Astrocyte (in vitro differentiated cells and primary cell): ENCODE data around the gene STAB1. TPM values are rescaled to one million over a fixed set of nuclear protein-coding genes. Genes with fewer than 3 reads are reported as not detected.
A peak's percentile ranks its signal among the peaks of the same experiment; 100 is the strongest.

Source experiments
- DNase-seq: peaks from one replicate; pipeline ENCODE4 v3.0.0-alpha.2; 2010; ENCODE audit warnings: low read depth
- FAIRE-seq: peaks from 2 replicates; lab custom pipeline; 2011; peaks lifted over from hg19 to GRCh38; lab: Jason Lieb, UNC
- H2AFZ ChIP-seq: 2 replicates; pipeline ENCODE4 v1.6.0; 2012; ENCODE audit warnings: low read depth, low read length, inconsistent platforms
- H3K27ac ChIP-seq: 2 replicates; pipeline ENCODE4 v1.5.1; 2011; ENCODE audit warnings: low read depth, low read length, inconsistent platforms
- H3K27me3 ChIP-seq: 2 replicates; pipeline ENCODE4 v1.6.0; 2011; ENCODE audit warnings: low read length, inconsistent platforms; ENCODE audit not compliant: insufficient read depth
- H3K36me3 ChIP-seq: 2 replicates; pipeline ENCODE4 v1.5.1; 2011; ENCODE audit warnings: low read length, inconsistent platforms; ENCODE audit not compliant: insufficient read depth
- H3K4me1 ChIP-seq: 2 replicates; pipeline ENCODE4 v1.5.1; 2011; ENCODE audit warnings: low read length, inconsistent platforms; ENCODE audit not compliant: insufficient read depth
- H3K4me2 ChIP-seq: 2 replicates; pipeline ENCODE4 v1.6.0; 2012; ENCODE audit warnings: low read length, inconsistent platforms
- H3K4me3 ChIP-seq: 2 replicates; pipeline ENCODE4 v1.5.1; 2011; ENCODE audit warnings: low read depth, mild to moderate bottlenecking, low read length, inconsistent platforms; ENCODE audit not compliant: insufficient read depth
- H3K79me2 ChIP-seq: 2 replicates; pipeline ENCODE4 v1.6.0; 2012; ENCODE audit warnings: mild to moderate bottlenecking, low read length, inconsistent platforms; ENCODE audit not compliant: insufficient read depth
- H3K9ac ChIP-seq: 2 replicates; pipeline ENCODE4 v1.6.0; 2012; ENCODE audit warnings: mild to moderate bottlenecking, low read length, inconsistent platforms
- H3K9me3 ChIP-seq: 2 replicates; pipeline ENCODE4 v1.5.1; 2012; ENCODE audit warnings: low read depth, mild to moderate bottlenecking, low read length, inconsistent platforms; ENCODE audit not compliant: insufficient read depth
- H4K20me1 ChIP-seq: 2 replicates; pipeline ENCODE4 v1.6.0; 2012; ENCODE audit warnings: low read length, inconsistent platforms; ENCODE audit not compliant: insufficient read depth
- H3K27ac Mint-ChIP-seq: one replicate; pipeline ENCODE4 v1.8.0; 2021; ENCODE audit warnings: mild to moderate bottlenecking, mixed read lengths; ENCODE audit not compliant: unreplicated experiment
- H3K27me3 Mint-ChIP-seq: one replicate; pipeline ENCODE4 v1.8.0; 2021; ENCODE audit warnings: low read depth, mixed read lengths; ENCODE audit not compliant: unreplicated experiment
- H3K36me3 Mint-ChIP-seq: one replicate; pipeline ENCODE4 v1.8.0; 2021; ENCODE audit warnings: low read depth, mixed read lengths; ENCODE audit not compliant: unreplicated experiment
- H3K4me1 Mint-ChIP-seq: one replicate; pipeline ENCODE4 v1.8.0; 2021; ENCODE audit warnings: low read depth, mixed read lengths; ENCODE audit not compliant: unreplicated experiment
- H3K4me3 Mint-ChIP-seq: one replicate; pipeline ENCODE4 v1.8.0; 2021; ENCODE audit warnings: mild to moderate bottlenecking, moderate library complexity, mixed read lengths; ENCODE audit not compliant: unreplicated experiment
- H3K9me3 Mint-ChIP-seq: one replicate; pipeline ENCODE4 v1.8.0; 2021; ENCODE audit warnings: mild to moderate bottlenecking, mixed read lengths; ENCODE audit not compliant: unreplicated experiment
- EZH2 ChIP-seq: IDR thresholded peaks from 2 replicates; pipeline ENCODE4 v1.6.1; 2012; ENCODE audit warnings: mild to moderate bottlenecking, low read length, inconsistent platforms; ENCODE audit not compliant: insufficient read depth
- total RNA-seq: library from RNA; stranded (reverse); gene quantifications from 2 replicates; pipeline ENCODE4 v1.2.1, GENCODE V29; 2021
- TF ChIP-seq, protein P1 (sequence below): IDR thresholded peaks from 2 replicates; pipeline ENCODE4 v1.5.1; 2011; ENCODE audit warnings: low read depth, mild to moderate bottlenecking, inconsistent platforms, low read length, moderate library complexity; ENCODE audit not compliant: insufficient read depth

STAB1 gene
- total RNA-seq, 1 donor from 2014 or later = 0.39 TPM

GRCh38 chr3:52561028-52561747, 66.0 kb downstream of the STAB1 start:
- no peaks in the 10 kb centered on the region for H3K4me1 ChIP-seq
- H3K79me2 ChIP-seq = peaks cover 4% of the 10 kb centered on the region
- no peak overlapping the region for H3K4me2 ChIP-seq
- H3K9me3 ChIP-seq = no peaks in the 10 kb centered on the region
- no peak for TF ChIP-seq EZH2
- TF ChIP-seq, protein P1, sequence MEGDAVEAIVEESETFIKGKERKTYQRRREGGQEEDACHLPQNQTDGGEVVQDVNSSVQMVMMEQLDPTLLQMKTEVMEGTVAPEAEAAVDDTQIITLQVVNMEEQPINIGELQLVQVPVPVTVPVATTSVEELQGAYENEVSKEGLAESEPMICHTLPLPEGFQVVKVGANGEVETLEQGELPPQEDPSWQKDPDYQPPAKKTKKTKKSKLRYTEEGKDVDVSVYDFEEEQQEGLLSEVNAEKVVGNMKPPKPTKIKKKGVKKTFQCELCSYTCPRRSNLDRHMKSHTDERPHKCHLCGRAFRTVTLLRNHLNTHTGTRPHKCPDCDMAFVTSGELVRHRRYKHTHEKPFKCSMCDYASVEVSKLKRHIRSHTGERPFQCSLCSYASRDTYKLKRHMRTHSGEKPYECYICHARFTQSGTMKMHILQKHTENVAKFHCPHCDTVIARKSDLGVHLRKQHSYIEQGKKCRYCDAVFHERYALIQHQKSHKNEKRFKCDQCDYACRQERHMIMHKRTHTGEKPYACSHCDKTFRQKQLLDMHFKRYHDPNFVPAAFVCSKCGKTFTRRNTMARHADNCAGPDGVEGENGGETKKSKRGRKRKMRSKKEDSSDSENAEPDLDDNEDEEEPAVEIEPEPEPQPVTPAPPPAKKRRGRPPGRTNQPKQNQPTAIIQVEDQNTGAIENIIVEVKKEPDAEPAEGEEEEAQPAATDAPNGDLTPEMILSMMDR = no peak
- H3K27ac Mint-ChIP-seq = no peak overlapping the region
- H3K27me3 ChIP-seq = no peaks in the 10 kb centered on the region
- H3K36me3 ChIP-seq = peaks cover 50% of the 10 kb centered on the region
- H3K4me3 ChIP-seq = no peak overlapping the region
- peak overlapping the region; percentile 37 for H3K4me3 Mint-ChIP-seq
- no peak overlapping the region for H2AFZ ChIP-seq
- H3K9ac ChIP-seq = no peak overlapping the region
- H3K9me3 Mint-ChIP-seq = no peaks in the 10 kb centered on the region
- FAIRE-seq (no peak), DNase-seq (peak; percentile 41)
- peaks cover 17% of the 10 kb centered on the region for H3K36me3 Mint-ChIP-seq
- H3K27ac ChIP-seq = no peak overlapping the region
- H3K4me1 Mint-ChIP-seq = peaks cover 11% of the 10 kb centered on the region
- no peaks in the 10 kb centered on the region for H3K27me3 Mint-ChIP-seq
- H4K20me1 ChIP-seq = peaks cover 9% of the 10 kb centered on the region

- Mint-ChIP-seq H3K36me3 (peaks cover 11% of the 10 kb centered on the region), H3K9me3 (no peaks in the 10 kb centered on the region), H3K27ac (no peak overlapping the region), H3K4me1 (peaks cover 11% of the 10 kb centered on the region), H3K27me3 (no peaks in the 10 kb centered on the region), H3K4me3 (no peak overlapping the region)
- H2AFZ ChIP-seq = no peak overlapping the region
- H3K4me3 ChIP-seq = no peak overlapping the region
- H3K27ac ChIP-seq = no peak overlapping the region
- no peaks in the 10 kb centered on the region for H4K20me1 ChIP-seq
- H3K4me2 ChIP-seq = no peak overlapping the region
- H3K36me3 ChIP-seq = peaks cover 39% of the 10 kb centered on the region
- H3K4me1 ChIP-seq = no peaks in the 10 kb centered on the region
- H3K79me2 ChIP-seq = peaks cover 4% of the 10 kb centered on the region
- DNase-seq (no peak), FAIRE-seq (no peak)
- TF ChIP-seq EZH2 = no peak
- TF ChIP-seq, protein P1 = no peak
- H3K9me3 ChIP-seq = no peaks in the 10 kb centered on the region
- H3K9ac ChIP-seq = no peak overlapping the region
- H3K27me3 ChIP-seq = no peaks in the 10 kb centered on the region
Observed at GRCh38 chr3:52563984-52564383, 68.8 kb downstream of the STAB1 start.

DNA sequence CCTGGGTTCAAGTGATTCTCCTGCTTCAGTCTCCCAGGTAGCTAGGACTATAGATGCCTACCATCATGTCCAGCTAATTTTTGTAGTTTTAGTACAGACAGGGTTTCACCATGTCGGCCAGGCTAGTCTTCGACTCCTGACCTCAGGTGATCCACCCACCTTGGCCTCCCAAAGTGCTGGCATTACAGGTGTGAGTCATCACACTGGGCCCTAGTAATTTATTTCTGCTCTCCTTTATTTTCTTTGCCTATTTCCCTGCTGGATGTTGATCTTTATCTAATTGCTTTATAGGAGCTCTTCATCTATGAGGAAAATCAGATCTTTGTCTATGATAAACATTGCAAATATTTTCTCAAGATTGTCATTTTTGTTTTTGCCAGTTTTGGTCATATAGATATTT, 72.9 kb downstream of the STAB1 start:
- Histone ChIP-seq H3K9ac (no peak overlapping the region), H3K4me1 (peaks cover 2% of the 10 kb centered on the region), H3K4me3 (no peak overlapping the region), H3K79me2 (no peaks in the 10 kb centered on the region), H4K20me1 (no peaks in the 10 kb centered on the region), H3K27me3 (no peaks in the 10 kb centered on the region), H3K4me2 (no peak overlapping the region), H3K27ac (no peak overlapping the region), H3K36me3 (peaks cover 18% of the 10 kb centered on the region), H3K9me3 (no peaks in the 10 kb centered on the region), H2AFZ (no peak overlapping the region)
- H3K36me3 Mint-ChIP-seq = peaks cover 2% of the 10 kb centered on the region
- H3K27me3 Mint-ChIP-seq = no peaks in the 10 kb centered on the region
- no peak for TF ChIP-seq EZH2
- TF ChIP-seq, protein P1 = no peak
- DNase-seq (no peak), FAIRE-seq (no peak)
- peaks cover 7% of the 10 kb centered on the region for H3K4me1 Mint-ChIP-seq
- H3K4me3 Mint-ChIP-seq = no peak overlapping the region
- no peaks in the 10 kb centered on the region for H3K9me3 Mint-ChIP-seq
- H3K27ac Mint-ChIP-seq = no peak overlapping the region
